Measurements from ENCODE around the gene WDR37. TPM values are rescaled to one million over a fixed set of nuclear protein-coding genes. Genes with fewer than 3 reads are reported as not detected.
"Not testable (repeated sequence)": the region's sequence is repeated elsewhere in the genome, so short reads cannot be mapped to it uniquely, and the experiment has no call there.

Gene WDR37
- total RNA-seq, 1 experiment from 2014 or later = 13.3 TPM

GRCh38 chr10:1156921-1157614 lies 100.9 kb downstream of the WDR37 start:
- Histone ChIP-seq H3K36me3 (ENCODE audit: insufficient read depth, low read length) (no peaks in the 10 kb centered on the region), H3K4me1 (ENCODE audit: low read length) (peaks cover 12% of the 10 kb centered on the region), H2AFZ (ENCODE audit: low read length) (no peak overlapping the region), H3K9me3 (ENCODE audit: low read length) (no peaks in the 10 kb centered on the region), H3K79me2 (ENCODE audit: low read length) (no peaks in the 10 kb centered on the region), H3K9ac (ENCODE audit: low read length) (no peak overlapping the region), H3K4me2 (ENCODE audit: low read depth, low read length, poor library complexity, severe bottlenecking) (no peak overlapping the region), H4K20me1 (ENCODE audit: insufficient read depth, low read depth, low read length) (no peaks in the 10 kb centered on the region), H3K27ac (ENCODE audit: low read length) (no peak overlapping the region), H3K27me3 (ENCODE audit: low read length) (no peaks in the 10 kb centered on the region), H3K9me2 (replicated peaks; ENCODE audit: insufficient read depth, low read length) (no peaks in the 10 kb centered on the region), H3K4me3 (ENCODE audit: low read length) (no peak overlapping the region)
- no peak for DNase-seq

GRCh38 chr10:1157615-1157933 lies 101.4 kb downstream of the WDR37 start:
- Histone ChIP-seq H3K4me1 (ENCODE audit: low read length) (peaks cover 12% of the 10 kb centered on the region), H3K9me3 (ENCODE audit: low read length) (no peaks in the 10 kb centered on the region), H3K79me2 (ENCODE audit: low read length) (no peaks in the 10 kb centered on the region), H4K20me1 (ENCODE audit: insufficient read depth, low read depth, low read length) (no peaks in the 10 kb centered on the region), H2AFZ (ENCODE audit: low read length) (no peak overlapping the region), H3K36me3 (ENCODE audit: insufficient read depth, low read length) (no peaks in the 10 kb centered on the region), H3K4me3 (ENCODE audit: low read length) (no peak overlapping the region), H3K27ac (ENCODE audit: low read length) (no peak overlapping the region), H3K4me2 (ENCODE audit: low read depth, low read length, poor library complexity, severe bottlenecking) (no peak overlapping the region), H3K27me3 (ENCODE audit: low read length) (no peaks in the 10 kb centered on the region), H3K9me2 (replicated peaks; ENCODE audit: insufficient read depth, low read length) (no peaks in the 10 kb centered on the region), H3K9ac (ENCODE audit: low read length) (no peak overlapping the region)
- no peak for DNase-seq

GRCh38 chr10:1158066-1158465 lies 101.9 kb downstream of the WDR37 start:
- Histone ChIP-seq H3K27me3 (ENCODE audit: low read length) (no peaks in the 10 kb centered on the region), H3K9me2 (replicated peaks; ENCODE audit: insufficient read depth, low read length) (no peaks in the 10 kb centered on the region), H3K27ac (ENCODE audit: low read length) (no peak overlapping the region), H3K36me3 (ENCODE audit: insufficient read depth, low read length) (no peaks in the 10 kb centered on the region), H3K4me3 (ENCODE audit: low read length) (no peak overlapping the region), H3K4me1 (ENCODE audit: low read length) (peaks cover 12% of the 10 kb centered on the region), H3K9ac (ENCODE audit: low read length) (no peak overlapping the region), H3K4me2 (ENCODE audit: low read depth, low read length, poor library complexity, severe bottlenecking) (no peak overlapping the region), H3K79me2 (ENCODE audit: low read length) (no peaks in the 10 kb centered on the region), H3K9me3 (ENCODE audit: low read length) (no peaks in the 10 kb centered on the region), H2AFZ (ENCODE audit: low read length) (no peak overlapping the region), H4K20me1 (ENCODE audit: insufficient read depth, low read depth, low read length) (no peaks in the 10 kb centered on the region)
- no peak for DNase-seq

- not testable (repeated sequence) for H3K9ac ChIP-seq (ENCODE audit: low read length); DNase-seq; H3K27me3 ChIP-seq (ENCODE audit: low read length); H3K4me2 ChIP-seq (ENCODE audit: low read depth, low read length, poor library complexity, severe bottlenecking); H3K79me2 ChIP-seq (ENCODE audit: low read length); H2AFZ ChIP-seq (ENCODE audit: low read length); H3K9me3 ChIP-seq (ENCODE audit: low read length); H3K27ac ChIP-seq (ENCODE audit: low read length); H3K9me2 ChIP-seq (replicated peaks; ENCODE audit: insufficient read depth, low read length); H3K4me3 ChIP-seq (ENCODE audit: low read length); H3K36me3 ChIP-seq (ENCODE audit: insufficient read depth, low read length); H4K20me1 ChIP-seq (ENCODE audit: insufficient read depth, low read depth, low read length)
- H3K4me1 ChIP-seq (ENCODE audit: low read length) = peaks cover 12% of the 10 kb centered on the region
Measured at GRCh38 chr10:1158536-1158935, 102.4 kb downstream of the WDR37 start.

- H3K27ac ChIP-seq (ENCODE audit: low read length) = no peak overlapping the region
- no peaks in the 10 kb centered on the region for H3K27me3 ChIP-seq (ENCODE audit: low read length)
- H4K20me1 ChIP-seq (ENCODE audit: insufficient read depth, low read depth, low read length) = no peaks in the 10 kb centered on the region
- H3K4me3 ChIP-seq (ENCODE audit: low read length) = no peak overlapping the region
- no peaks in the 10 kb centered on the region for H3K36me3 ChIP-seq (ENCODE audit: insufficient read depth, low read length)
- H3K9me3 ChIP-seq (ENCODE audit: low read length) = no peaks in the 10 kb centered on the region
- no peak overlapping the region for H3K9ac ChIP-seq (ENCODE audit: low read length)
- peaks cover 12% of the 10 kb centered on the region for H3K4me1 ChIP-seq (ENCODE audit: low read length)
- H3K4me2 ChIP-seq (ENCODE audit: low read depth, low read length, poor library complexity, severe bottlenecking) = no peak overlapping the region
- no peak overlapping the region for H2AFZ ChIP-seq (ENCODE audit: low read length)
- H3K9me2 ChIP-seq (replicated peaks; ENCODE audit: insufficient read depth, low read length) = no peaks in the 10 kb centered on the region
- no peak for DNase-seq
- H3K79me2 ChIP-seq (ENCODE audit: low read length) = no peaks in the 10 kb centered on the region
Measured at GRCh38 chr10:1159131-1160061, 103.2 kb downstream of the WDR37 start.

- H3K27ac ChIP-seq (ENCODE audit: low read length) = no peak overlapping the region
- peak overlapping the region; percentile 11 for H3K4me2 ChIP-seq (ENCODE audit: low read depth, low read length, poor library complexity, severe bottlenecking)
- no peak overlapping the region for H3K9ac ChIP-seq (ENCODE audit: low read length)
- no peak overlapping the region for H3K4me3 ChIP-seq (ENCODE audit: low read length)
- H4K20me1 ChIP-seq (ENCODE audit: insufficient read depth, low read depth, low read length) = no peaks in the 10 kb centered on the region
- no peaks in the 10 kb centered on the region for H3K9me2 ChIP-seq (replicated peaks; ENCODE audit: insufficient read depth, low read length)
- no peak overlapping the region for H2AFZ ChIP-seq (ENCODE audit: low read length)
- DNase-seq = no peak
- no peaks in the 10 kb centered on the region for H3K9me3 ChIP-seq (ENCODE audit: low read length)
- no peaks in the 10 kb centered on the region for H3K79me2 ChIP-seq (ENCODE audit: low read length)
- no peaks in the 10 kb centered on the region for H3K27me3 ChIP-seq (ENCODE audit: low read length)
- no peaks in the 10 kb centered on the region for H3K36me3 ChIP-seq (ENCODE audit: insufficient read depth, low read length)
- H3K4me1 ChIP-seq (ENCODE audit: low read length) = peaks cover 12% of the 10 kb centered on the region
Measured at GRCh38 chr10:1160561-1161314, 104.6 kb downstream of the WDR37 start.

- peaks cover 12% of the 10 kb centered on the region for H3K4me1 ChIP-seq (ENCODE audit: low read length)
- H3K9me2 ChIP-seq (replicated peaks; ENCODE audit: insufficient read depth, low read length); H3K9ac ChIP-seq (ENCODE audit: low read length); H3K27ac ChIP-seq (ENCODE audit: low read length); H3K9me3 ChIP-seq (ENCODE audit: low read length); H3K4me3 ChIP-seq (ENCODE audit: low read length); H3K36me3 ChIP-seq (ENCODE audit: insufficient read depth, low read length); H3K27me3 ChIP-seq (ENCODE audit: low read length); H3K79me2 ChIP-seq (ENCODE audit: low read length); H4K20me1 ChIP-seq (ENCODE audit: insufficient read depth, low read depth, low read length); H2AFZ ChIP-seq (ENCODE audit: low read length): not testable (repeated sequence)
- H3K4me2 ChIP-seq (ENCODE audit: low read depth, low read length, poor library complexity, severe bottlenecking) = peak overlapping the region; percentile 11
- peak; percentile 62 for DNase-seq
Measured at GRCh38 chr10:1161315-1161673, 105.1 kb downstream of the WDR37 start.
